Epithelial cell of proximal tubule (primary cell): ENCODE data around the gene TMEM132E. TPM values are rescaled to one million over a fixed set of nuclear protein-coding genes. Genes with fewer than 3 reads are reported as not detected.

Experiments
- DNase-seq: peaks from one replicate; pipeline ENCODE4 v3.0.0-alpha.2; 2011; ENCODE audit warnings: low read depth
- H3K4me3 ChIP-seq: 2 replicates; pipeline ENCODE4 v1.5.1; 2011; ENCODE audit warnings: low read depth, mild to moderate bottlenecking, low read length
- CTCF ChIP-seq: conservative IDR thresholded peaks from 2 replicates; pipeline ENCODE4 v1.5.1; 2012; ENCODE audit warnings: low read depth, mild to moderate bottlenecking, low read length
- total RNA-seq: library from RNA; depleted of rRNA; stranded (reverse); fragments of >200 nt; gene quantifications from 2 replicates; pipeline ENCODE4 v1.2.3, GENCODE V29; 2015

The TMEM132E gene
- total RNA-seq, 1 donor from 2014 or later, result not detected

- no peak overlapping the region for H3K4me3 ChIP-seq
- DNase-seq, result no peak
- no peak for TF ChIP-seq CTCF
Measured at GRCh38 chr17:34669511-34669910, 90.1 kb downstream of the TMEM132E start.

DNA sequence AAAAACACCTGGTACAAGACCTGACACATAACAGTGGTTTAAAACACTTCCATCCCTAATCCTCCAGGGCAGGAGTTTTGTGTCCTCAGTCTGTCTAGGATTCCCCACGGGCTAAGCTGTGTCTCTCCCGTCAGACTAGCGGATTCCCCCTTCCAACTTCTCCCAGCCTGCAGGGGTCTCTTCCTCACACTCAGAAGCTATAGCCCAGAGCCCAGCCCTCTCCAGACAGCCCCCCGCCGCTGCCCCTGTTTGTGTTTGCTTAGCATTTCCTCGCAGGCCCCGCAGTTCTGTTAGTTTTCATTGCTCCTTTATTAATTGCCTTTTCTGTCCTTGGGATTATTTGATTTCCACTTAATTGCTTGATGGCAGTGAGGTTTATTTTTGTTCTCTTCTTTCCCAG is 91.2 kb downstream of the TMEM132E start:
- no peak for TF ChIP-seq CTCF
- DNase-seq, result no peak
- H3K4me3 ChIP-seq, result no peak overlapping the region

DNA sequence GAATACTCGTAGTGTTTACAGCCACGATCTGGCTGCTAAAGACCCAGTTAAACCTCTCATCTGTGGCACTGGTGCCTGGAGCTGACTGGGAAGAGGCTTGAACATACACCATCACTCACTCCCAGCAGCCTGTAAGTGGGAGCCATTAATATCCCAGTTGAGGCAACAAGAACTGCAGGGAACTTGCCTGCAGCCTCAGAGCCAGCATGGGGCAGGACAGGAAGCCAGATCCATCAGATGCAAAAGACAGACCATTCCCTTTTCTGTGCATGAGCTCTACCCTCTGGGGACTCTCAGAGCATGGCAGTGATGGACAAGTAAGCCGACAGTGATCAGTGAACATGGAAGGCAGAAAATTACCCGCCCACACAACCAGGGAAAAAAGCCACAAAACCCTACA is 91.8 kb downstream of the TMEM132E start:
- no peak for DNase-seq
- no peak for TF ChIP-seq CTCF
- H3K4me3 ChIP-seq, result no peak overlapping the region

DNA sequence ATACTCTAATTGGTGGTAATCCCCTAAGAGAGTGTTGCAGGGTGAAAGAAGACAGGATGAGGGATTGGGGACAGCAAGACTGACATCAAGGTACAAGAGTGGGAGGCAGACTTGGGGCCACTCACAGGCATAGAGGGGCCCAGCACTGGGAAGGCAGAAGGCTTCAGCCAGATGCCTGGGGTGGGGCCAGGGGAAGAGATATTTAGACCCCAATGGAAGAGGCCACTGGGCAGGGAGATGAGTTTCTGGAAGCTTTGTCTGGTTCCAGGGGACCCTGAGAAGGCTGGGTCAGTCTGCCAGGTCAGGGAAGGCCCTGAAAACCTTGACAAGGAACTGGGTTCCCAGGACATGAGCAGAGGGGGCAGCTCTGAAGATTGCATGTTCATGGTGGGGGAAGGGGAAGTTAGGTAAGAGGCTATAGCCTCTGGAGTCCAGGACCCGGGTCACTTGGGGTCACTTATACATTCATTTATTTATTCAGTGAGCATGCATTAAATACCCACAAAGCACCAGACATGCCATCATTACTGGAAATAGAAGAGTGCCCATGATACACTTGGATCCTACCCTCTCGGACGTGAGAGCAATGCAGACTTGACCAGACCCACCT is 92.9 kb downstream of the TMEM132E start:
- no peak for TF ChIP-seq CTCF
- no peak overlapping the region for H3K4me3 ChIP-seq
- no peak for DNase-seq

DNA sequence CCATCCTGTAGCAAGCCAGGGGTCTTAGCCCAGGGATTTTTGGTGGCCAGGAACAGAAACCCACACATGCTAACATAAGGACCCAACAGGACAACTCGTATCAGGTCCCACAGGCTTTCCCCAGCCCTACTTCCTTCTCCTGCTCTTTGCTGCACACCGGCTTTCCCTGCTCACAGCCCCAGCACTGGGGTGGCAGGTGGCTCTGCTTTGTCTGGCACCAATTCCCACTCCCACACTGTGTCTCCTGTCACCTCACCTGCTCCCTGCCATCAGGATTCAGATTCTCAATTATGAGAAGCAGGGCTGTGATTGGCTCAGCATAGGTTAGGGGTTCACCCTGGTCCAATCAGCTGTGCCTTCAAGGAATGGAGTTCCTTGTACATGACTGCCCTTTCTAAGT is 94.1 kb downstream of the TMEM132E start:
- no peak overlapping the region for H3K4me3 ChIP-seq
- DNase-seq, result no peak
- TF ChIP-seq CTCF, result no peak

DNA sequence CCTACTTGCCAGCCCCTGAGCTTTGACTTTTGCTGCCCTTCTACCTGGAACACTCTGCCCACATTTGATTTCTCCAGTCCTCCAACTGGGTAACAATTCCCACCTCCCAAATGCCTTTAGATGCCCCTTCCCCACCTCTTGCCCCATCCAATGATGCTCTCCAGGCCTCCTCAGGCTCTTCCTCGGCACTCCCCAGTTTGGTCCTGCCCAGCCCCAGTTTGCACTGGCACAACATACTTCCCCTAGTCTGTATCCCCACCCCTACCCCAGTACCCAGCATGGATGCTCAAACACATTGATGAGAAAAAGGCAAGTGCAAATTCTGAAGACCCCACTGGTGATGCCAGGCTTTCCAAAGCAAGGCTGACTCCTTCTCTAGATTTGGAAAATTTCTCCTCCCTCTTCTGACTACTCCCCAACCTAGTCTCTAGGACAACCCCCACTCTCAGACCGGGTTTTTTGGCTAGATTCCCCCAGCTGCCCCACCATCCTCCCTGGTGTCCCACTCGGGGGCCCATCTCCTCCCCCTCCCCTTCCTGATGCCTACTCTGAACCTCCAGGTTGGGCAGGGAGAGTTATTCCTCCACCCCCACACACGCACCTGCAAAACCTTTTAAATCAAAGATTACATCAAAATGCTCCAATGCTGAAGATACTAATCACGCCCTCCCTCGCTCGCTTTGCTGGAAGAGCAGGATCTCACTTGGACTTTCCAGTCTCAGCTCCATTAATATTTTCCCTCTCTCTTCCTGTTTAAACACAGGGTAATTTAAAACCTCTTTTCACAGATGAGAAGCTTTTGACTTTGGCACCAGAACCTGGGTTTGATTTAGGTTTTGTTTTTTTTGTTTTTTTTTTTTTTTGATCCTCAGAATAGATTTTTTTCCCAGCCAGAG is 94.9 kb downstream of the TMEM132E start:
- no peak overlapping the region for H3K4me3 ChIP-seq
- TF ChIP-seq CTCF, result no peak
- no peak for DNase-seq
